CD4-positive, alpha-beta T cell (primary cell): Measurements from ENCODE around the gene ULK4. TPM values are rescaled to one million over a fixed set of nuclear protein-coding genes. Genes with fewer than 3 reads are reported as not detected.

ENCODE experiments used
- ATAC-seq: fragments of 200-7000 bp; cut with Tn5 transposase; one replicate; pipeline ENCODE4 v1.10.0; 2022; ENCODE audit warnings: mild to moderate bottlenecking; ENCODE audit not compliant: poor library complexity
- CTCF ChIA-PET: fragments of 350-600 bp; sonication (Branson Sonifier 250); formaldehyde crosslinking; loops from one replicate; lab custom pipeline; 2021; ENCODE audit warnings: antibody characterized with exemption, inconsistent platforms; lab: Charles Lee
- POLR2A ChIA-PET: fragments of 350-600 bp; sonication (Branson Sonifier 250); formaldehyde crosslinking; loops from one replicate; lab custom pipeline; 2021; ENCODE audit warnings: antibody characterized with exemption, inconsistent platforms; lab: Charles Lee
- DNase-seq, 14 experiments: peaks; one replicate each; pipeline ENCODE4 v3.0.0-alpha.2; 2013 to 2020; ENCODE audit warnings: mixed read lengths in 2 of 14
- H3K27ac ChIP-seq, 2 donors: one replicate each; pipeline versions ENCODE4 v1.5.1 to v1.7.0; 2013; ENCODE audit warnings: low read length in 2 of 2, low read depth in 1 of 2, mild to moderate bottlenecking in 1 of 2
- H3K27me3 ChIP-seq, 2 experiments: 1 replicate in 1 of 2; 2 replicates in 1 of 2; pipeline versions ENCODE4 v1.6.1 to v1.7.0; 2013; ENCODE audit warnings: low read length in 2 of 2, control low read depth in 1 of 2, mild to moderate bottlenecking in 1 of 2, moderate library complexity in 1 of 2; ENCODE audit not compliant: insufficient read depth in 2 of 2, control insufficient read depth in 1 of 2
- H3K36me3 ChIP-seq: one replicate; pipeline ENCODE4 v1.6.1; 2013; ENCODE audit warnings: low read length, control low read depth; ENCODE audit not compliant: insufficient read depth
- H3K4me1 ChIP-seq: one replicate; pipeline ENCODE4 v1.6.1; 2013; ENCODE audit warnings: low read length, control low read depth; ENCODE audit not compliant: insufficient read depth
- H3K4me3 ChIP-seq: one replicate; pipeline ENCODE4 v1.5.1; 2013; ENCODE audit warnings: mild to moderate bottlenecking, low read length, moderate library complexity
- H3K9me3 ChIP-seq, 2 experiments: 1 replicate in 1 of 2; 2 replicates in 1 of 2; pipeline versions ENCODE4 v1.6.1 to v1.7.0; 2013; ENCODE audit warnings: low read length in 2 of 2, mild to moderate bottlenecking in 2 of 2, control low read depth in 1 of 2, moderate library complexity in 1 of 2; ENCODE audit not compliant: control insufficient read depth in 1 of 2, insufficient read depth in 1 of 2
- H3K27ac Mint-ChIP-seq: one replicate; pipeline ENCODE4 v1.8.0; 2020; ENCODE audit warnings: mixed read lengths
- H3K27me3 Mint-ChIP-seq: one replicate; pipeline ENCODE4 v1.8.0; 2021; ENCODE audit warnings: mixed read lengths
- H3K36me3 Mint-ChIP-seq: one replicate; pipeline ENCODE4 v1.8.0; 2021; ENCODE audit warnings: low read depth, mixed read lengths
- H3K4me1 Mint-ChIP-seq: one replicate; pipeline ENCODE4 v1.8.0; 2021; ENCODE audit warnings: low read depth, mixed read lengths
- H3K4me3 Mint-ChIP-seq: one replicate; pipeline ENCODE4 v1.8.0; 2020; ENCODE audit warnings: mild to moderate bottlenecking, mixed read lengths
- H3K9me3 Mint-ChIP-seq: one replicate; pipeline ENCODE4 v1.8.0; 2020; ENCODE audit warnings: mixed read lengths
- CTCF ChIP-seq: fragments of 200-600 bp; IDR thresholded peaks from one replicate; pipeline ENCODE4 v1.8.0; 2022; ENCODE audit warnings: antibody characterized with exemption, mild to moderate bottlenecking
- intact Hi-C, 2 experiments: fragments of 100-400 bp; cut with DNase I in 1 of 2; cut with micrococcal nuclease in 1 of 2; formaldehyde crosslinking; loops; one replicate each; pipeline versions ENCODE4 v1.15.1 to v1.9.0; 2023 to 2025; cut with DNase I, micrococcal nuclease
- total RNA-seq, 174 experiments: library from RNA in 2 of 174; stranded (reverse) in 2 of 174; gene quantifications; one replicate each; pipeline ENCODE4 v1.2.3 and lab custom pipeline; 2021 to 2026

The ULK4 gene
- total RNA-seq, 2 experiments from 2014 or later, result 23.8 to 28.6 TPM

- CTCF ChIA-PET, result no interaction called here
- H3K36me3 ChIP-seq, result no peaks in the 10 kb centered on the region
- H3K4me3 ChIP-seq, result no peak overlapping the region
- Mint-ChIP-seq H3K27me3 (no peaks in the 10 kb centered on the region), H3K27ac (no peak overlapping the region), H3K4me1 (no peaks in the 10 kb centered on the region), H3K9me3 (no peaks in the 10 kb centered on the region), H3K36me3 (no peaks in the 10 kb centered on the region), H3K4me3 (no peak overlapping the region)
- DNase-seq (no peak), ATAC-seq (no peak)
- POLR2A ChIA-PET, result no interaction called here
- no peaks in the 10 kb centered on the region for H3K9me3 ChIP-seq
- no peaks in the 10 kb centered on the region for H3K27me3 ChIP-seq
- TF ChIP-seq CTCF, result no peak
- H3K4me1 ChIP-seq, result no peaks in the 10 kb centered on the region
- intact Hi-C loops, result no loop called here
- no peak overlapping the region for H3K27ac ChIP-seq
Observed at GRCh38 chr3:41598402-41599126, 363.3 kb downstream of the ULK4 start.

GRCh38 chr3:41593774-41594173, 368.1 kb downstream of the ULK4 start:
- Mint-ChIP-seq H3K27me3 (no peaks in the 10 kb centered on the region), H3K4me3 (no peak overlapping the region), H3K36me3 (no peaks in the 10 kb centered on the region), H3K27ac (no peak overlapping the region), H3K9me3 (no peaks in the 10 kb centered on the region), H3K4me1 (no peaks in the 10 kb centered on the region)
- intact Hi-C loops, result no loop called here
- DNase-seq, result no peak
- Histone ChIP-seq H3K9me3 (no peaks in the 10 kb centered on the region), H3K4me3 (no peak overlapping the region), H3K4me1 (no peaks in the 10 kb centered on the region), H3K27me3 (no peaks in the 10 kb centered on the region), H3K27ac (no peak overlapping the region), H3K36me3 (no peaks in the 10 kb centered on the region)
- no peak for TF ChIP-seq CTCF
- POLR2A ChIA-PET, result no interaction called here
- no peak for ATAC-seq
- CTCF ChIA-PET, result interaction anchor here (0.9 kb wide), 1 partner anchor 11 kb away, joined by 3 read pairs; no protein-coding TSS in a partner anchor

GRCh38 chr3:41592753-41593510, 369.0 kb downstream of the ULK4 start:
- Mint-ChIP-seq H3K4me1 (no peaks in the 10 kb centered on the region), H3K36me3 (no peaks in the 10 kb centered on the region), H3K27me3 (no peaks in the 10 kb centered on the region), H3K9me3 (no peaks in the 10 kb centered on the region), H3K4me3 (no peak overlapping the region), H3K27ac (no peak overlapping the region)
- Histone ChIP-seq H3K9me3 (no peaks in the 10 kb centered on the region), H3K4me1 (no peaks in the 10 kb centered on the region), H3K27me3 (no peaks in the 10 kb centered on the region), H3K36me3 (no peaks in the 10 kb centered on the region), H3K4me3 (no peak overlapping the region), H3K27ac (no peak overlapping the region)
- no peak for TF ChIP-seq CTCF
- no peak for DNase-seq
- intact Hi-C loops, result no loop called here
- ChIA-PET POLR2A (no interaction called here), CTCF (no interaction called here)
- no peak for ATAC-seq
